ENCODE measurements around the gene ZNRF2. TPM values are rescaled to one million over a fixed set of nuclear protein-coding genes. Genes with fewer than 3 reads are reported as not detected.

ZNRF2 gene
- total and polyA plus RNA-seq, 4 donors = 6.4 to 28.1 (median 10.3) TPM

- H3K4me1 ChIP-seq (ENCODE audit: control insufficient read depth, insufficient read depth, low read length) = peaks cover 12% of the 10 kb centered on the region
- DNase-seq (ENCODE audit: low read depth in 4 of 6, low spot score in 6 of 6) = peak in 2 of 6 donors; percentile 80 to 83
- no peaks in the 10 kb centered on the region for H3K27me3 ChIP-seq (ENCODE audit: control insufficient read depth, insufficient read depth, low read length)
- H3K27ac ChIP-seq (ENCODE audit: low read depth, low read length) = no peak overlapping the region
- 13% methylated on average over 3 of the region's 6 CpGs for WGBS (ENCODE audit: insufficient coverage)
- H3K4me3 ChIP-seq (ENCODE audit: low read depth, low read length) = no peak overlapping the region
- no peaks in the 10 kb centered on the region for H3K36me3 ChIP-seq (ENCODE audit: control insufficient read depth, insufficient read depth, low read length)
- no peaks in the 10 kb centered on the region for H3K9me3 ChIP-seq (ENCODE audit: control insufficient read depth, insufficient read depth, low read length)
Measured at GRCh38 chr7:30247541-30248401, 36.6 kb upstream of the ZNRF2 start.

- H3K4me1 ChIP-seq (ENCODE audit: control insufficient read depth, insufficient read depth, low read length) = peaks cover 23% of the 10 kb centered on the region
- H3K27ac ChIP-seq (ENCODE audit: low read depth, low read length) = no peak overlapping the region
- no peaks in the 10 kb centered on the region for H3K36me3 ChIP-seq (ENCODE audit: control insufficient read depth, insufficient read depth, low read length)
- no peak overlapping the region for H3K4me3 ChIP-seq (ENCODE audit: low read depth, low read length)
- DNase-seq (ENCODE audit: low read depth in 4 of 6, low spot score in 6 of 6) = no peak
- WGBS (ENCODE audit: insufficient coverage) = 89% methylated on average over 2 of the region's 2 CpGs
- H3K9me3 ChIP-seq (ENCODE audit: control insufficient read depth, insufficient read depth, low read length) = no peaks in the 10 kb centered on the region
- H3K27me3 ChIP-seq (ENCODE audit: control insufficient read depth, insufficient read depth, low read length) = no peaks in the 10 kb centered on the region
Measured at GRCh38 chr7:30249316-30249715, 35.1 kb upstream of the ZNRF2 start.

GRCh38 chr7:30249986-30250774, 34.2 kb upstream of the ZNRF2 start:
- Histone ChIP-seq H3K27me3 (ENCODE audit: control insufficient read depth, insufficient read depth, low read length) (no peaks in the 10 kb centered on the region), H3K27ac (ENCODE audit: low read depth, low read length) (no peak overlapping the region), H3K36me3 (ENCODE audit: control insufficient read depth, insufficient read depth, low read length) (no peaks in the 10 kb centered on the region), H3K4me1 (ENCODE audit: control insufficient read depth, insufficient read depth, low read length) (peaks cover 25% of the 10 kb centered on the region), H3K9me3 (ENCODE audit: control insufficient read depth, insufficient read depth, low read length) (no peaks in the 10 kb centered on the region), H3K4me3 (ENCODE audit: low read depth, low read length) (no peak overlapping the region)
- DNase-seq (ENCODE audit: low read depth in 4 of 6, low spot score in 6 of 6) = peak in 1 of 6 donors; percentile 43
- WGBS (ENCODE audit: insufficient coverage) = no CpG with 5 or more reads among the region's 2 CpGs

GRCh38 chr7:30251708-30252329, 32.6 kb upstream of the ZNRF2 start:
- Histone ChIP-seq H3K27me3 (ENCODE audit: control insufficient read depth, insufficient read depth, low read length) (no peaks in the 10 kb centered on the region), H3K4me3 (ENCODE audit: low read depth, low read length) (no peak overlapping the region), H3K36me3 (ENCODE audit: control insufficient read depth, insufficient read depth, low read length) (no peaks in the 10 kb centered on the region), H3K9me3 (ENCODE audit: control insufficient read depth, insufficient read depth, low read length) (no peaks in the 10 kb centered on the region), H3K4me1 (ENCODE audit: control insufficient read depth, insufficient read depth, low read length) (peaks cover 14% of the 10 kb centered on the region), H3K27ac (ENCODE audit: low read depth, low read length) (no peak overlapping the region)
- DNase-seq (ENCODE audit: low read depth in 4 of 6, low spot score in 6 of 6) = peak in 4 of 6 donors; percentile 55 to 97 (median 76)
- no CpG with 5 or more reads among the region's 7 CpGs for WGBS (ENCODE audit: insufficient coverage)

- Histone ChIP-seq H3K27ac (ENCODE audit: low read depth, low read length) (peak overlapping the region; percentile 58), H3K4me1 (ENCODE audit: control insufficient read depth, insufficient read depth, low read length) (peaks cover 14% of the 10 kb centered on the region), H3K36me3 (ENCODE audit: control insufficient read depth, insufficient read depth, low read length) (no peaks in the 10 kb centered on the region), H3K27me3 (ENCODE audit: control insufficient read depth, insufficient read depth, low read length) (no peaks in the 10 kb centered on the region), H3K4me3 (ENCODE audit: low read depth, low read length) (no peak overlapping the region), H3K9me3 (ENCODE audit: control insufficient read depth, insufficient read depth, low read length) (no peaks in the 10 kb centered on the region)
- 47% methylated on average over 2 of the region's 7 CpGs for WGBS (ENCODE audit: insufficient coverage)
- DNase-seq (ENCODE audit: low read depth in 4 of 6, low spot score in 6 of 6) = peak in 5 of 6 donors; percentile 62 to 87 (median 71)
Measured at GRCh38 chr7:30252885-30253795, 31.3 kb upstream of the ZNRF2 start.

GRCh38 chr7:30253796-30254165, 30.6 kb upstream of the ZNRF2 start:
- peaks cover 14% of the 10 kb centered on the region for H3K4me1 ChIP-seq (ENCODE audit: control insufficient read depth, insufficient read depth, low read length)
- WGBS (ENCODE audit: insufficient coverage) = 18% methylated on average over 2 of the region's 3 CpGs
- H3K27ac ChIP-seq (ENCODE audit: low read depth, low read length) = peak overlapping the region; percentile 58
- H3K9me3 ChIP-seq (ENCODE audit: control insufficient read depth, insufficient read depth, low read length) = no peaks in the 10 kb centered on the region
- no peaks in the 10 kb centered on the region for H3K27me3 ChIP-seq (ENCODE audit: control insufficient read depth, insufficient read depth, low read length)
- DNase-seq (ENCODE audit: low read depth in 4 of 6, low spot score in 6 of 6) = no peak
- H3K36me3 ChIP-seq (ENCODE audit: control insufficient read depth, insufficient read depth, low read length) = no peaks in the 10 kb centered on the region
- no peak overlapping the region for H3K4me3 ChIP-seq (ENCODE audit: low read depth, low read length)

- Histone ChIP-seq H3K4me1 (ENCODE audit: control insufficient read depth, insufficient read depth, low read length) (peaks cover 14% of the 10 kb centered on the region), H3K27ac (ENCODE audit: low read depth, low read length) (peak overlapping the region; percentile 33), H3K4me3 (ENCODE audit: low read depth, low read length) (no peak overlapping the region), H3K36me3 (ENCODE audit: control insufficient read depth, insufficient read depth, low read length) (no peaks in the 10 kb centered on the region), H3K9me3 (ENCODE audit: control insufficient read depth, insufficient read depth, low read length) (no peaks in the 10 kb centered on the region), H3K27me3 (ENCODE audit: control insufficient read depth, insufficient read depth, low read length) (no peaks in the 10 kb centered on the region)
- no CpG with 5 or more reads among the region's 5 CpGs for WGBS (ENCODE audit: insufficient coverage)
- DNase-seq (ENCODE audit: low read depth in 4 of 6, low spot score in 6 of 6) = no peak
Measured at GRCh38 chr7:30254248-30254647, 30.1 kb upstream of the ZNRF2 start.

GRCh38 chr7:30254717-30255063, 29.7 kb upstream of the ZNRF2 start:
- peak overlapping the region; percentile 33 for H3K27ac ChIP-seq (ENCODE audit: low read depth, low read length)
- 50% methylated on average over 2 of the region's 4 CpGs for WGBS (ENCODE audit: insufficient coverage)

More at GRCh38 chr7:30254717-30255063, 29.7 kb upstream of the ZNRF2 start:
- no peaks in the 10 kb centered on the region for H3K36me3 ChIP-seq (ENCODE audit: control insufficient read depth, insufficient read depth, low read length)
- no peaks in the 10 kb centered on the region for H3K9me3 ChIP-seq (ENCODE audit: control insufficient read depth, insufficient read depth, low read length)
- no peak for DNase-seq (ENCODE audit: low read depth in 4 of 6, low spot score in 6 of 6)
- H3K4me3 ChIP-seq (ENCODE audit: low read depth, low read length) = no peak overlapping the region
- H3K27me3 ChIP-seq (ENCODE audit: control insufficient read depth, insufficient read depth, low read length) = no peaks in the 10 kb centered on the region
- H3K4me1 ChIP-seq (ENCODE audit: control insufficient read depth, insufficient read depth, low read length) = peaks cover 14% of the 10 kb centered on the region

Data from spinal cord (tissue), 10 donors.